Stimulated activated CD4-positive, alpha-beta T cell treated with anti-CD3 and anti-CD28 coated beads, Interleukin-1b, Interleukin-23, amount 100 ng/mL, for 4 hours (primary cell): ENCODE measurements around the gene CDS2.

Experiments
- DNase-seq, 2 donors: peaks; one replicate each; pipeline ENCODE4 v3.0.0-alpha.2; 2020; ENCODE audit warnings: low read depth in 2 of 2

Gene CDS2

GRCh38 chr20:5153612-5154542 is 27.1 kb downstream of the CDS2 start:
- no peak for DNase-seq

GRCh38 chr20:5154543-5154925 is 27.7 kb downstream of the CDS2 start:
- DNase-seq: no peak

- no peak for DNase-seq
Observed at GRCh38 chr20:5155404-5155803, 28.6 kb downstream of the CDS2 start.

- DNase-seq: no peak
Observed at GRCh38 chr20:5156675-5157448, 30.1 kb downstream of the CDS2 start.

- DNase-seq: no peak
Observed at GRCh38 chr20:5159928-5160327, 33.1 kb downstream of the CDS2 start.

- DNase-seq: no peak
Observed at GRCh38 chr20:5160882-5161281, 34.1 kb downstream of the CDS2 start.

- no peak for DNase-seq
Observed at GRCh38 chr20:5161536-5162164, 34.8 kb downstream of the CDS2 start.

GRCh38 chr20:5164645-5165625 is 38.1 kb downstream of the CDS2 start:
- no peak for DNase-seq

GRCh38 chr20:5168651-5169396 is 42.0 kb downstream of the CDS2 start:
- no peak for DNase-seq

GRCh38 chr20:5170341-5170740 is 43.5 kb downstream of the CDS2 start:
- DNase-seq: no peak

- no peak for DNase-seq
Observed at GRCh38 chr20:5171064-5171789, 44.4 kb downstream of the CDS2 start.

GRCh38 chr20:5171790-5172164 is 45.0 kb downstream of the CDS2 start:
- DNase-seq: no peak

- no peak for DNase-seq
Observed at GRCh38 chr20:5172167-5172601, 45.4 kb downstream of the CDS2 start.

- no peak for DNase-seq
Observed at GRCh38 chr20:5172903-5173463, 46.2 kb downstream of the CDS2 start.

GRCh38 chr20:5173751-5174150 is 46.9 kb downstream of the CDS2 start:
- DNase-seq: no peak

GRCh38 chr20:5177071-5177470 is 50.3 kb downstream of the CDS2 start:
- DNase-seq: no peak

GRCh38 chr20:5178046-5178445 is 51.2 kb downstream of the CDS2 start:
- no peak for DNase-seq

GRCh38 chr20:5180421-5180820 is 53.6 kb downstream of the CDS2 start:
- DNase-seq: no peak

- no peak for DNase-seq
Observed at GRCh38 chr20:5180933-5181332, 54.1 kb downstream of the CDS2 start.
